Measurements from ENCODE around the gene NMRK2.
"Not testable (repeated sequence)": the region's sequence is repeated elsewhere in the genome, so short reads cannot be mapped to it uniquely, and the experiment has no call there.

Gene NMRK2

DNA sequence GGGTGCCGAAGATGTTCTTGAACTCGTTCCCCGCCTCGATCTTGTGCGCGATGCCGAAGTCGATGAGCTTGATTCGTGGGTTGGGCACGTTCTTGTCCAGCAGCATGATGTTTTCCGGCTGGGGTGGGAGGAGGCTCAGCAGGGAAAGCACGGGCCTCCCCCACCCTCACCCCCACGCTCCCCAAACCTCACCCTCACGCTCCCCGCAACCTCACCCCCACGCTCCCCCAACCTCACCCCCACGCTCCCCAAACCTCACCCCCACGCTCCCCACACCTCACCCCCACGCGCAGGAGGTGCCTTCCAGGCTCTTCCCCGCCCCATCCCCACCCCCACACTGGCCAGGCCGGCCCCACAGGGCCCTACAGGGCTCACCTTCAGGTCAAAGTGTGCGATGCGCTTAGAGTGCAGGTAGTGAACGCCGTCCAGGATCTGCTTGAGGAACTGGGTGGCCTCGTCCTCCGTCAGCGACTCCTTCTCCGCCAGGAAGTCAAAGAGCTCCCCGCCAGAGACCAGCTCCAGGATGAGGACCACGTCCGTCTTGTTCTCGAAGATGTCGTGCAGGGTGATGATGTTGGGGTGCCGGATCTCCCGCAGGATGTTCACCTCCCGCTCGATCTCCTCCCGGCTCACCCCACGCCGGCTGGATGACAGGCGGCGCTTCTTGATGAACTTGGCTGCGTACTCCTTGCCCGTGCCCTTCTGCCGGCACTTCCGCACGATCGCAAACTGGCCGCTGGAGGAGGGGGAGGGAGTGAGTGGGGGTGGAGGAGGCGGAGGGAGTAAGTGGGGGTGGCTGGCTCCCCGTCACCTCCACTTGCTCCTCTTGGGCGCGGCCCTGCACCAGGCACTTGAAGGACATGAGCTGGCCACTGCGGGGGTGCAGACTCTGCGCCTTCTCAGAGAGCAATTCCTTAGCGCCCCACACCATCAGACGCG, 31.7 kb downstream of the NMRK2 start:
- FAIRE-seq = no peak

DNA sequence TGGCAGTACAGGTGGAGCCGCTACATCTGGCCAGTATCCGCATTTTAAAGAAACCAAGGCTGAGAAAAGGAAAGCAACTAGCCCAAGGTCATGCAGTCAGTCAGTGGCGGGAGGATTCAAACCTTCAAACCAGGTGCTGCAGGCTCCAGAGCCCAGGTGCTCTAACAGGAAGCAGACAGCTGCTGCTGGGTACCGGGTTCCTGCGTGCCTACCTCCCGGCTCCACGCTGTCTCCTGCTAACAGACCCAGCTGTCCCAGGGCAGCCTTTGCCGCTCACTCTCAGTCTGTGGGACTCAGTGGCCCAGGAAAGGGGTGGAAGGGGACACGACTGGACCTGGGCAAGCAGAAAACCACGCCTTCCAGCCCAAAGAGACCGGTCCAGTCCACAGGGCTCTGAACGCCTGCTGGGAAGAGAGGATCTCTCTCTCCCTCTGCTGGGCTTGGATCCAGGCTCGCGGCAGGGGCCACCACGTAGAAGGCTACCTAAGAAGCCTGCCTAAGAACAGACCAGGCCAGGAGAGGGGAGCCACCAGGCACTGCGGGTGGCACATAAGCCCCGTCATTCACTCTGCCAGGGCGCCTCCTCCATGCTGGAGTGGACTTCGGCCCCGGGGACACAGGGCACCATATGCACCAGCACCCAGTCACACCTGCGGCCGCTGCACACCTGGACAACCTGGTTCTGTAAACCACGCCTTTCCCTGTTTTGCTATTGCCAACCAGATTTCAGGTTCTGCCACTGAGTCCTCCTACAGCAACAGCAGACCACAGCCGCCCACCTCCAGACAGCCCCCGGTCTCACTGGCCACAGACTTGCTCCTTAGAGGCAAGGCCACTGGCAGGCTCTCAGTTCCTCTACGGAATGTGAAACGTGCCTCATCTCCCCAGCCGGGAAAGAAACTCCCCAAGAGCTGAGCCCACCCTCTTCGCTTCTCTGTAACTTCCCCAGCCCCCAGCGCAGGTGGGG, 33.5 kb downstream of the NMRK2 start:
- no peak for FAIRE-seq

DNA sequence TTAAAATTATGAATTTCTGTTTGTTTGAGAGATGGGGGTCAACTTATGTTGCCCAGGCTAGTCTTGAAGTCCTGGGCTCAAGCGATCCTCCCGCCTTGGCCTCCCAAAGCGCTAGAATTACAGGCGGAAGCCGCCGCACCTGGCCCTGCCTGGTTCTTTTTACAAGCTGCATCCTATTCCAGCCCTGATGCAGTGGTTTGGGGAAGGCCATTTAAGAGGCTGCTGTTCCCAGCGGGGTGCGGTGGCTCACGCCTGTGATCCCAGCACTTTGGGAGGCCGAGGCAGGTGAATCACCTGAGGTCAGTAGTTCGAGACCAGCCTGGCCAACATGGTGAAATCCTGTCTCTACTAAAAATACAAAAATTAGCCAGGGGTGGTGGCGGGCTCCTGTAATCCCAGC, 35.1 kb downstream of the NMRK2 start:
- not testable (repeated sequence) for FAIRE-seq

DNA sequence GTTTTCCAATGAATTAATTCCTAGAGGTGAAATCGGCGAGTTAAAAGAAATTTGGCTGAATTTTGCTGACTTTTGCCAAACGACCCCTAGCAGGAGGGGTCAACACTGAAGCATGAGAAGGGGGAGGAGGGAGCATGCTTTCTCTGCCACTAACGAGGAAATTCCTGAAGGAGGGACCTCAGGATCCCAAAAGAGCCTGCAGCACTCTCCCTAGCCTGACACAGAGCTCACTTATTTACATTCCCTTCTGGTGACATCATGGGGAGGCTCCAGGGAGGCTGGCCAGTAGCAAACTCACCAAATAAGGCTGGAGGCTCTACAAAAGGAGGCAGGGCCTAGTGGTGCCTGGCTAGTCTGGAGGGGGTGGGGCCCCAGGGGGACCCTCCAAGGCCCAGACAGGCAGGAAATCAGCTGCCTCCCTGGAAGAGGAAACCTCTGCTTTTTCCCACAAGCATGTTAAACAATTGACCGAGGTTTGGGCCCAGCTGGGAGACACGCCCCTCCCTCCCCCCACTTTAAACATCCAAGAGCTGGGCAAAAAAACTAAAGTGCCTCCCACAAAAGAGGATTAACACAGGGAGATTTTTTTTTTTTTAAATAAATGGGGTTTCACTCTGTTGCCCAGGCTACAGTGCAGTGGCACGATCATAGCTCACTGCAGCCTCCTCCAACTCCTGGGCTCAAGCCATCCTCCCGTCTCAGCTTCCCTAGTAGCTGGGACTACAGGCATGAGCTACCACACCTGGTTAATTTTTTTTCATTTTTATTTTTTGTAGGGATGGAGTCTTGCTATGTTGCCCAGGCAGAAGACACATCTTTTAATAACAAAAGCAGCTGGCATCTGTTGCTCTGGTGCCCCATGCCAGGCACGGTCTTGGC, 35.9 kb downstream of the NMRK2 start:
- FAIRE-seq = no peak

- FAIRE-seq = no peak
Measured at GRCh38 chr19:3969435-3970312, 36.8 kb downstream of the NMRK2 start.

DNA sequence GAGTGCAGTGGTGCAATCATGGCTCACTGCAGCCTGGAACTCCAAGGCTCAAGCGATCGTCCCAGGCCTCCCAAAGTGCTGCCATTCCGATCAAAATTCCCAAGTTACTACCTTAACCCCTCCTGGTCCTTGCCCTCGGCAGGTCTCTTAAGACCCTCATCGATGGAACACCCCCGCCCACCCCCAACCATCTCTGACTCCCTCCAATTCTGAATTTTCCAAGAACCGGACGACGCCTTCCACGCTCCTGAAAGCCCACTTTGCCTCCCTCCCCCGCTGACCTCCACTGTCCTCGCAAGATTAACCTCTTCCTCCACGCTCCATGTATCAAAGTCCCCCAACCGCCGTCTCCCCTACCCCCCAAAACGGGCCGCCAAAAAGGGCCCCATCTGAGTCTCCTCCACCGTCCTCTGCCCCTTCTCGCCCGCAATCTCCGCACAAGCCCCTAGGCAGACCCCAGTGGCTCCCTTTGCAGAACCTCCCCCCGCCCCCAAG, 37.5 kb downstream of the NMRK2 start:
- FAIRE-seq = no peak

GRCh38 chr19:3970808-3971598, 38.1 kb downstream of the NMRK2 start, which contains the start of gene DAPK3:
Gene DAPK3, minus strand, starts transcription at chr19:3971099. Its CDS starts 1,364 bp downstream, at chr19:3969735.
- no peak for FAIRE-seq

- no peak for FAIRE-seq
Measured at GRCh38 chr19:3975144-3975543, 42.3 kb downstream of the NMRK2 start.

DNA sequence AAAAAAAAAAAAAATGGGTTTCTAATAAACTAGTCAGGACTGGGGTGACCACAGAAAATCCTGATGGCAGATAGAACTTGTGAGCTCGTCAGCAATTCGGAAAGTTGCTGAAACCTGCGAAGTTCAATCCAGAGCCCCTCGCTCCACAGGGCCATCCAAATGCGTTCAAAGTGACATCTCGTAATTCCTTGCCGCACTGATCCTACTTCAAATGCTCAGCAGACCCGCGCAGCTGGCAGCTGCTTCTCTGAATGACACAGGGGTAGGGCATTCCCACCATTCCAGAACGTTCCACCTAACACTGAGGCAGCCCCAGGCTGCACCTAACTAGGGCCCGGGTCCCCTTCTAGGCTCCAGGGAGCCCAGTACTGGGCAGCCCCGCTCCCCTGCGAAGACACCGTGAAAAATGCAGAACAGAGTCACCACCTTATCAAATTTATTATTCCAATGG, 42.8 kb downstream of the NMRK2 start:
- no peak for FAIRE-seq

GRCh38 chr19:3976495-3977241, 43.8 kb downstream of the NMRK2 start:
- FAIRE-seq = no peak

DNA sequence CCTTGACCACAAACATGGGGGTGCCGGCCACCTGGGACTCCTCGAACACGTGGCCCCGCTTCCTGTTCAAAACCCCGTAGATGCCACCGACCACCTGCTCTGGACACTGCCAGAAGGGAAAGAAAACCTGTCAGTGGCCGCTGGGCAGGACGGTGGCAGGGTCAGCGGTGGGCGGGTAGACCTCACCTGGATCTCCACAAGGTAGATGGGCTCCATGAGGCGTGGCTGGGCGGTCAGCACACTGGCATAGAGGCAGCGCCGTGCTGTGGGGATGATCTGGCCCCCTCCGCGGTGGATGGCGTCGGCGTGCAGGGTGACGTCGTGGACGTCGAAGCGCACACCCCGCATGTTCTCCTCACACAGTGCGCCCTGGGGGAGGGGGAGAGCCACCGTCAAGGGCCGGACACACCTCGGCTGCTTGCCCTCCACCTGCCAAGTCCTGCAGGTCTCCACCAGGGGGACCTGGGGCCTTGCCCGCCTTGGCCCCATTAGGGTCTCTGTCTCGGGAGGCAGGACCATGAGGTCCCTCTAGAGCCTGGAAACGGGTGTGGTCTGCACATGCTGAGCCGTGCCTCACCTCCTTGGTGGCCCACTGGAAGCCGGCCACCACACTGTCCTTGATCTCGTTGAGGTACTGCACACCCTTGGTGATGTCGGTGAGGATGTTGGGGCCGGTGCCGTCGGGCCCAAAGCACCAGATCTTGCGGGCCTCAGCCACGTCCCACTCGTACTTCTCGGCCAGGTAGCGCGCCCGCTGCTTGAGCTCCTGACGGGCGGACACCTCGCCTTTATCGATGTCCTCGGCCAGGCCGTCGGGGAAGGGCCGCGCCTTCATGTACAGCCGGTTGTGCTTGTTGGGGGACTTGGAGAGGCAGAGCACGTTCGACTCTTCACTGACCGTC, 44.6 kb downstream of the NMRK2 start:
- FAIRE-seq = no peak

GRCh38 chr19:3978145-3978544, 45.3 kb downstream of the NMRK2 start:
- FAIRE-seq = no peak

DNA sequence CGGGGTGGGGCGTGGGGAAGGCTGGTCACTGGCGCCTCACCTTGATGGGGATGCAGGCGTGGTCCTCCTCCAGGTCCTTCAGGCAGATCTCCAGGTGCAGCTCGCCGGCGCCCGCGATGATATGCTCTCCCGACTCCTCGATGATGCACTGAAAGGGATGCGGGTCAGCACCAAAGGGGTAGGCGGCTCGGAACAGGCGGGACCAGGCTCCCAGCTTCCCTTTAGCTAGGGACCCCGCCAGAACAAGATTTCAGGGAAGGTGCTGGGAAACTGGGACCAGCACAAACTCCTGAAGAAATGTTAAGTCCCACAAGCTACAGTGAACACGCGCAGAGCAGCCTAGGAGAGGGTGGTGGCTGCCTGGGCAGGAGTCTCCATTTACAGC, 46.4 kb downstream of the NMRK2 start:
- FAIRE-seq = no peak

DNA sequence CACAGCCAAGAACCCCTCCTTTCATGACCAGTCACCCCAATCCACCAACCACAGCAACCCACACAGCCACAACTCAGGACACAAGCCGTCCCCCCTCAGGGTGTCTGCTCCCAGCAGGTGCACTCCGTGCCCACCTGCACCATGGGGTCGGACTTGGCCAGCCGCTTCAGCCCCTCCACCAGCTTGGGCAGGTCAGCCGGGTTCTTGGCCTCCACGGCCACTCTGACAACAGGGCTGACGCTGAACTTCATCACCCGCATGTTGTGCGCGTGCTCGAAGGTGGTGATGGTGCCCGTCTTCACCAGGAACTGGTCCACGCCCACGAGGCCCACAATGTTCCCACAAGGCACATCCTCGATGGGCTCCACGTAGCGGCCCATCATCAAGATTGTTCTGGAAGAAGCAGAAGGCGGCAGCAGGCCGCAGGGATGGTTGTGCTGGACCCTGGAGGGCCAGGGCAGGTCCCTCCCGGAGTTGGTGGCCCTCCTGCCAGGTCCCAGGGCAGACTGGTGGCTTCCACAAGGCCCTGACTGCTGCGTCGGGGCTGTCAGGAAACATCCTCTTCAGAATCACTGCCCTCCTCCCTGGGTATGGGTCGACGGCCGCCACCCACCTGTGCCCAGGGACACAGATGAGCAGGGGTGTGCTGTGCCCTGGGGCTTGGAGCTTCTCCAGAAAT, 46.9 kb downstream of the NMRK2 start:
- FAIRE-seq = no peak

GRCh38 chr19:3980353-3981251, 47.7 kb downstream of the NMRK2 start:
- no peak for FAIRE-seq

DNA sequence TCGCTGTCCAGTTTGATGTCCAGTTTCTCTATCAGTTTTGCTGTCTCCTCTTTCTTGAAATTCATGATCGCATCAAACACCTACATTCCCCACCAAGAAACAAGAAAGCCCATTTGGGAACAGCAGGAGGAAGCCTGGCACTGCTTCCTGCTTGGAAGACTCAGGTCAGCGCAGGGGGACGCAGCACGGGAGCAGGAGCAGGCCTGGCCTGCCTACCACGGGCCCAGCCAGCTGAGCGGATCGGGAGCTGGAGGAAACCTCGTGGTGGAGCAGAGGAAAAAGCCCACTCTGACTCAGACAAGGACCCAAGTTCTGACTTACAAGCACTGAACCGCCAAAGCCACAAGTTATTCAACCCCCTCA, 48.5 kb downstream of the NMRK2 start:
- FAIRE-seq = no peak
